Skeletal muscle satellite cell (primary cell): ENCODE measurements around the gene LY9.
"Not testable (repeated sequence)": the region's sequence is repeated elsewhere in the genome, so short reads cannot be mapped to it uniquely, and the experiment has no call there.

Experiments
- H3K27me3 ChIP-seq: 2 replicates; pipeline ENCODE4 v1.7.0; 2013; ENCODE audit warnings: low read length; ENCODE audit not compliant: control insufficient read depth, insufficient read depth
- H3K36me3 ChIP-seq: 2 replicates; pipeline ENCODE4 v1.7.0; 2013; ENCODE audit warnings: mild to moderate bottlenecking, control low read depth, low read length; ENCODE audit not compliant: insufficient read depth
- H3K4me1 ChIP-seq: 2 replicates; pipeline ENCODE4 v1.7.0; 2013; ENCODE audit warnings: low read length; ENCODE audit not compliant: control insufficient read depth, insufficient read depth
- H3K4me2 ChIP-seq: 2 replicates; pipeline ENCODE4 v1.7.0; 2013; ENCODE audit warnings: mild to moderate bottlenecking, low read length
- H3K4me3 ChIP-seq: 2 replicates; pipeline ENCODE4 v1.7.0; 2013; ENCODE audit warnings: low read length
- H3K9ac ChIP-seq: 2 replicates; pipeline ENCODE4 v1.7.0; 2013; ENCODE audit warnings: mild to moderate bottlenecking, low read depth, low read length, moderate library complexity
- H3K9me3 ChIP-seq: replicated peaks from 2 replicates; pipeline ENCODE4 v1.7.0; 2013; ENCODE audit warnings: mild to moderate bottlenecking, control low read depth, low read length

LY9 gene

GRCh38 chr1:160860840-160861505 lies 65.0 kb downstream of the LY9 start:
- Histone ChIP-seq H3K4me1 (no peaks in the 10 kb centered on the region), H3K4me3 (no peak overlapping the region), H3K9ac (no peak overlapping the region), H3K36me3 (no peaks in the 10 kb centered on the region), H3K27me3 (no peaks in the 10 kb centered on the region), H3K9me3 (no peaks in the 10 kb centered on the region), H3K4me2 (no peak overlapping the region)

GRCh38 chr1:160862203-160863060 lies 66.5 kb downstream of the LY9 start, which contains the start of gene CD244:
Gene CD244 (minus strand): TSS chr1:160862887. CDS start chr1:160862677, 210 bp downstream.
- H3K4me3 ChIP-seq = no peak within 1 kb of the TSS
- H3K9ac ChIP-seq = no peak within 1 kb of the TSS
- no peaks in the 10 kb centered on the region for H3K36me3 ChIP-seq
- no peaks in the 10 kb centered on the region for H3K4me1 ChIP-seq
- no peaks in the 10 kb centered on the region for H3K27me3 ChIP-seq
- no peaks in the 10 kb centered on the region for H3K9me3 ChIP-seq
- H3K4me2 ChIP-seq = no peak within 1 kb of the TSS

- H3K36me3 ChIP-seq = no peaks in the 10 kb centered on the region
- H3K9me3 ChIP-seq = no peaks in the 10 kb centered on the region
- no peaks in the 10 kb centered on the region for H3K27me3 ChIP-seq
- no peaks in the 10 kb centered on the region for H3K4me1 ChIP-seq
- no peak overlapping the region for H3K9ac ChIP-seq
- H3K4me3 ChIP-seq = no peak overlapping the region
- no peak overlapping the region for H3K4me2 ChIP-seq
Measured at GRCh38 chr1:160863061-160863773, 67.2 kb downstream of the LY9 start.

- Histone ChIP-seq H3K9me3 (no peaks in the 10 kb centered on the region), H3K4me2 (no peak overlapping the region), H3K36me3 (no peaks in the 10 kb centered on the region), H3K9ac (no peak overlapping the region), H3K27me3 (no peaks in the 10 kb centered on the region), H3K4me3 (no peak overlapping the region), H3K4me1 (no peaks in the 10 kb centered on the region)
Measured at GRCh38 chr1:160863774-160864131, 67.8 kb downstream of the LY9 start.

GRCh38 chr1:160864173-160864572 lies 68.2 kb downstream of the LY9 start:
- Histone ChIP-seq H3K36me3 (no peaks in the 10 kb centered on the region), H3K4me2 (no peak overlapping the region), H3K9ac (no peak overlapping the region)

GRCh38 chr1:160865337-160865736 lies 69.4 kb downstream of the LY9 start:
- no peaks in the 10 kb centered on the region for H3K4me1 ChIP-seq

More at GRCh38 chr1:160864173-160864572, 68.2 kb downstream of the LY9 start:
- Histone ChIP-seq H3K9me3 (no peaks in the 10 kb centered on the region), H3K27me3 (no peaks in the 10 kb centered on the region), H3K4me1 (no peaks in the 10 kb centered on the region), H3K4me3 (no peak overlapping the region)

GRCh38 chr1:160866001-160866694 lies 70.2 kb downstream of the LY9 start:
- Histone ChIP-seq H3K4me3 (no peak overlapping the region), H3K4me1 (no peaks in the 10 kb centered on the region)

More at GRCh38 chr1:160865337-160865736, 69.4 kb downstream of the LY9 start:
- Histone ChIP-seq H3K9me3 (no peaks in the 10 kb centered on the region), H3K4me3 (no peak overlapping the region), H3K27me3 (no peaks in the 10 kb centered on the region), H3K9ac (no peak overlapping the region), H3K4me2 (no peak overlapping the region), H3K36me3 (no peaks in the 10 kb centered on the region)

GRCh38 chr1:160866695-160867260 lies 70.8 kb downstream of the LY9 start:
- Histone ChIP-seq H3K4me1 (no peaks in the 10 kb centered on the region), H3K27me3 (no peaks in the 10 kb centered on the region), H3K4me3 (no peak overlapping the region), H3K9ac (no peak overlapping the region), H3K4me2 (no peak overlapping the region), H3K36me3 (no peaks in the 10 kb centered on the region), H3K9me3 (no peaks in the 10 kb centered on the region)

More at GRCh38 chr1:160866001-160866694, 70.2 kb downstream of the LY9 start:
- no peaks in the 10 kb centered on the region for H3K27me3 ChIP-seq
- no peaks in the 10 kb centered on the region for H3K9me3 ChIP-seq
- no peaks in the 10 kb centered on the region for H3K36me3 ChIP-seq
- H3K4me2 ChIP-seq = no peak overlapping the region
- no peak overlapping the region for H3K9ac ChIP-seq

GRCh38 chr1:160867651-160868050 lies 71.7 kb downstream of the LY9 start:
- H3K4me1 ChIP-seq, H3K9ac ChIP-seq, H3K36me3 ChIP-seq, H3K4me3 ChIP-seq, H3K4me2 ChIP-seq, H3K9me3 ChIP-seq, H3K27me3 ChIP-seq: not testable (repeated sequence)

- Histone ChIP-seq H3K9me3 (no peaks in the 10 kb centered on the region), H3K4me2 (no peak overlapping the region), H3K9ac (no peak overlapping the region), H3K4me3 (no peak overlapping the region), H3K27me3 (no peaks in the 10 kb centered on the region), H3K4me1 (no peaks in the 10 kb centered on the region), H3K36me3 (no peaks in the 10 kb centered on the region)
Measured at GRCh38 chr1:160868141-160868540, 72.2 kb downstream of the LY9 start.

- Histone ChIP-seq H3K9ac (no peak overlapping the region), H3K4me2 (no peak overlapping the region), H3K4me1 (no peaks in the 10 kb centered on the region), H3K36me3 (no peaks in the 10 kb centered on the region), H3K9me3 (no peaks in the 10 kb centered on the region), H3K27me3 (no peaks in the 10 kb centered on the region), H3K4me3 (no peak overlapping the region)
Measured at GRCh38 chr1:160874935-160875334, 79.0 kb downstream of the LY9 start.
